T-cell (primary cell): ENCODE data around the gene MAD2L1. TPM values are rescaled to one million over a fixed set of nuclear protein-coding genes. Genes with fewer than 3 reads are reported as not detected.

Experiments used
- ATAC-seq, 4 experiments: fragments of 200-7000 bp in 3 of 4; fragments of 150-1000 bp in 1 of 4; cut with Tn5 transposase; replicated peaks in 1 of 4; 1 replicate in 3 of 4; 2 replicates in 1 of 4; pipeline ENCODE4 v1.10.0; 2021; ENCODE audit warnings: moderate library complexity in 3 of 4, mild to moderate bottlenecking in 2 of 4, moderate number of reproducible peaks in 1 of 4
- CTCF ChIA-PET, 2 donors: fragments of 300-600 bp; sonication (Branson Sonifier 250); formaldehyde crosslinking; loops; one replicate each; lab custom pipeline; 2022; ENCODE audit warnings: antibody characterized with exemption in 2 of 2; lab: Charles Lee
- POLR2A ChIA-PET, 2 donors: fragments of 300-600 bp; sonication (Branson Sonifier 250); formaldehyde crosslinking; loops; one replicate each; lab custom pipeline; 2022; ENCODE audit warnings: antibody characterized with exemption in 2 of 2; lab: Charles Lee
- DNase-seq, 35 experiments: peaks; one replicate each; pipeline versions ENCODE4 v3.0.0 to v3.0.0-alpha.2; 2013 to 2023
- H3K27ac ChIP-seq: one replicate; pipeline ENCODE4 v1.5.1; 2013; ENCODE audit warnings: low read length
- H3K27me3 ChIP-seq, 2 experiments: replicated peaks in 1 of 2; 1 replicate in 1 of 2; 2 replicates in 1 of 2; pipeline versions ENCODE4 v1.6.1 to v1.7.0; 2013; ENCODE audit warnings: low read length in 1 of 2, mixed read lengths in 1 of 2; ENCODE audit not compliant: control insufficient read depth in 2 of 2, insufficient read depth in 2 of 2; ENCODE audit errors: extremely low read depth in 1 of 2
- H3K36me3 ChIP-seq, 2 donors: 1 replicate in 1 of 2; 2 replicates in 1 of 2; pipeline versions ENCODE4 v1.6.1 to v1.7.0; 2013; ENCODE audit warnings: low read length in 1 of 2; ENCODE audit not compliant: control insufficient read depth in 2 of 2, insufficient read depth in 1 of 2; ENCODE audit errors: extremely low read depth in 1 of 2
- H3K4me1 ChIP-seq, 2 experiments: 1 replicate in 1 of 2; 2 replicates in 1 of 2; pipeline versions ENCODE4 v1.6.1 to v1.7.0; 2013; ENCODE audit warnings: low read length in 2 of 2, mixed read lengths in 1 of 2; ENCODE audit not compliant: insufficient read depth in 2 of 2, control insufficient read depth in 1 of 2; ENCODE audit errors: extremely low read depth in 1 of 2
- H3K4me3 ChIP-seq, 2 donors: 1 replicate in 1 of 2; 2 replicates in 1 of 2; pipeline versions ENCODE4 v1.5.1 to v1.7.0; 2013; ENCODE audit warnings: mild to moderate bottlenecking in 2 of 2, low read length in 1 of 2, moderate library complexity in 1 of 2; ENCODE audit not compliant: control insufficient read depth in 1 of 2; ENCODE audit errors: extremely low read depth in 1 of 2
- H3K9me3 ChIP-seq: 2 replicates; pipeline ENCODE4 v1.7.0; 2013
- H3K27ac Mint-ChIP-seq, 2 donors: one replicate each; pipeline ENCODE4 v1.8.0; 2020 to 2021; ENCODE audit warnings: mild to moderate bottlenecking in 2 of 2, mixed read lengths in 2 of 2
- H3K27me3 Mint-ChIP-seq, 2 donors: one replicate each; pipeline ENCODE4 v1.8.0; 2021 to 2022; ENCODE audit warnings: mixed read lengths in 2 of 2
- H3K36me3 Mint-ChIP-seq: one replicate; pipeline ENCODE4 v1.8.0; 2021; ENCODE audit warnings: mixed read lengths
- H3K4me1 Mint-ChIP-seq, 3 donors: one replicate each; pipeline ENCODE4 v1.8.0; 2020 to 2022; ENCODE audit warnings: mixed read lengths in 3 of 3, mild to moderate bottlenecking in 1 of 3
- H3K4me3 Mint-ChIP-seq, 3 donors: one replicate each; pipeline ENCODE4 v1.8.0; 2020 to 2022; ENCODE audit warnings: mild to moderate bottlenecking in 3 of 3, mixed read lengths in 3 of 3, moderate library complexity in 3 of 3
- H3K9me3 Mint-ChIP-seq, 3 donors: one replicate each; pipeline ENCODE4 v1.8.0; 2020 to 2022; ENCODE audit warnings: mixed read lengths in 3 of 3
- WGBS: methylation state at CpG from one replicate; pipeline ENCODE4 v1.1.5; 2013; ENCODE audit warnings: missing lambda C conversion rate; ENCODE audit not compliant: insufficient coverage; 5-methylcytosine and 5-hydroxymethylcytosine counted together
- total RNA-seq, 35 experiments: library from RNA in 6 of 35; stranded (reverse) in 6 of 35; fragments of 120-200 nt in 1 of 35; gene quantifications; one replicate each; pipeline versions ENCODE4 v1.2.1 to v1.2.4 and lab custom pipeline; 2013 to 2026

Gene MAD2L1
- total RNA-seq, 5 donors from 2014 or later (not counting 1 experiment from before 2014, with no cell fraction given), result 5.7 to 10.0 (median 8.2) TPM

GRCh38 chr4:120079839-120080520 is 13.3 kb upstream of the MAD2L1 start:
- H3K4me3 Mint-ChIP-seq, result no peak overlapping the region
- Histone ChIP-seq H3K4me1 (no peaks in the 10 kb centered on the region), H3K4me3 (no peak overlapping the region), H3K27ac (no peak overlapping the region), H3K27me3 (no peaks in the 10 kb centered on the region), H3K36me3 (no peaks in the 10 kb centered on the region), H3K9me3 (no peaks in the 10 kb centered on the region)
- no peak overlapping the region for H3K27ac Mint-ChIP-seq
- H3K4me1 Mint-ChIP-seq, result no peaks in the 10 kb centered on the region
- no peaks in the 10 kb centered on the region for H3K36me3 Mint-ChIP-seq
- no peaks in the 10 kb centered on the region for H3K9me3 Mint-ChIP-seq
- ATAC-seq (no peak), DNase-seq (no peak)
- H3K27me3 Mint-ChIP-seq, result no peaks in the 10 kb centered on the region
- ChIA-PET POLR2A (no interaction called here), CTCF (no interaction called here)
- WGBS, result 83% methylated on average over 1 of the region's 5 CpGs

- no peak for DNase-seq
- Histone ChIP-seq H3K27me3 (no peaks in the 10 kb centered on the region), H3K36me3 (no peaks in the 10 kb centered on the region), H3K27ac (no peak overlapping the region), H3K9me3 (no peaks in the 10 kb centered on the region), H3K4me3 (no peak overlapping the region), H3K4me1 (no peaks in the 10 kb centered on the region)
- ChIA-PET CTCF (interaction anchor here in 1 of 2 donors (0.6 to 1.7 kb wide), 2 partner anchors 29 to 1119 kb away, joined by 3 to 6 read pairs; no protein-coding TSS in a partner anchor), POLR2A (no interaction called here)
- no peak for ATAC-seq
- Mint-ChIP-seq H3K36me3 (no peaks in the 10 kb centered on the region), H3K27ac (no peak overlapping the region), H3K4me3 (no peak overlapping the region), H3K4me1 (no peaks in the 10 kb centered on the region), H3K27me3 (no peaks in the 10 kb centered on the region), H3K9me3 (no peaks in the 10 kb centered on the region)
- no CpG with 5 or more reads among the region's 1 CpG for WGBS
These were observed 11.6 kb upstream of the MAD2L1 start for GRCh38 chr4:120078216-120078615.

- peaks cover 33 to 37% (median 34%) of the 10 kb centered on the region in 3 donors for H3K4me1 Mint-ChIP-seq
- Histone ChIP-seq H3K4me1 (peaks cover 5 to 9% of the 10 kb centered on the region in 2 experiments), H3K36me3 (no peaks in the 10 kb centered on the region), H3K27ac (no peak overlapping the region), H3K9me3 (no peaks in the 10 kb centered on the region), H3K27me3 (no peaks in the 10 kb centered on the region), H3K4me3 (no peak overlapping the region)
- CTCF ChIA-PET, result no interaction called here
- H3K9me3 Mint-ChIP-seq, result no peaks in the 10 kb centered on the region
- WGBS, result 84% methylated on average over 7 of the region's 11 CpGs
- ATAC-seq (no peak), DNase-seq (peak in 29 of 35 experiments; percentile 7 to 84 (median 43))
- H3K27me3 Mint-ChIP-seq, result no peaks in the 10 kb centered on the region
- POLR2A ChIA-PET, result no interaction called here
- no peaks in the 10 kb centered on the region for H3K36me3 Mint-ChIP-seq
- H3K4me3 Mint-ChIP-seq, result no peak overlapping the region
- H3K27ac Mint-ChIP-seq, result no peak overlapping the region
These were observed 4.6 kb upstream of the MAD2L1 start for GRCh38 chr4:120071192-120071795.

- Mint-ChIP-seq H3K27me3 (no peaks in the 10 kb centered on the region), H3K4me3 (no peak overlapping the region), H3K9me3 (no peaks in the 10 kb centered on the region), H3K27ac (no peak overlapping the region), H3K36me3 (no peaks in the 10 kb centered on the region), H3K4me1 (peaks cover 37 to 46% (median 43%) of the 10 kb centered on the region in 3 donors)
- Histone ChIP-seq H3K36me3 (no peaks in the 10 kb centered on the region), H3K4me1 (peaks cover 13% of the 10 kb centered on the region in 2 experiments), H3K27ac (no peak overlapping the region), H3K27me3 (no peaks in the 10 kb centered on the region), H3K4me3 (no peak overlapping the region), H3K9me3 (no peaks in the 10 kb centered on the region)
- ChIA-PET CTCF (interaction anchor here in 1 of 2 donors (1.5 kb wide), 1 partner anchor 1237 kb away, joined by 3 read pairs; no protein-coding TSS in a partner anchor), POLR2A (no interaction called here)
- no CpG with 5 or more reads among the region's 2 CpGs for WGBS
- DNase-seq (no peak), ATAC-seq (no peak)
These were observed 3.5 kb upstream of the MAD2L1 start for GRCh38 chr4:120070196-120070595.

- H3K4me3 ChIP-seq, result peak overlapping the region; percentile 78 to 98
- no peaks in the 10 kb centered on the region for H3K9me3 Mint-ChIP-seq
- H3K27me3 ChIP-seq, result no peaks in the 10 kb centered on the region
- H3K27me3 Mint-ChIP-seq, result no peaks in the 10 kb centered on the region
- ATAC-seq (peak in 3 of 4 experiments; percentile 43 to 50 (median 47)), DNase-seq (peak in 21 of 35 experiments; percentile 43 to 79 (median 56))
- H3K27ac Mint-ChIP-seq, result peak overlapping the region; percentile 98 to 99
- ChIA-PET CTCF (interaction anchor here in 1 of 2 donors (0.7 to 0.9 kb wide), 2 partner anchors 15 to 774 kb away, joined by 3 read pairs; no protein-coding TSS in a partner anchor), POLR2A (interaction anchor here in 1 of 2 donors (0.6 kb wide), 1 partner anchor 1208 kb away, joined by 3 read pairs; no protein-coding TSS in a partner anchor)
- H3K9me3 ChIP-seq, result no peaks in the 10 kb centered on the region
- H3K4me3 Mint-ChIP-seq, result peak overlapping the region; percentile 84 to 99 (median 94)
- H3K4me1 Mint-ChIP-seq, result peaks cover 61 to 77% (median 63%) of the 10 kb centered on the region in 3 donors
- peaks cover 6% of the 10 kb centered on the region for H3K36me3 Mint-ChIP-seq
- H3K4me1 ChIP-seq, result peaks cover 13 to 14% of the 10 kb centered on the region in 2 experiments
- WGBS, result 0% methylated on average over 5 of the region's 15 CpGs
- no peaks in the 10 kb centered on the region for H3K36me3 ChIP-seq
- H3K27ac ChIP-seq, result peak overlapping the region; percentile 97
These were observed 603 bp downstream of the MAD2L1 start for GRCh38 chr4:120065974-120066516.

GRCh38 chr4:120064887-120065286 is 1.8 kb downstream of the MAD2L1 start:
- no peaks in the 10 kb centered on the region for H3K36me3 ChIP-seq
- H3K36me3 Mint-ChIP-seq, result peaks cover 13% of the 10 kb centered on the region
- H3K4me3 ChIP-seq, result no peak overlapping the region
- no peaks in the 10 kb centered on the region for H3K9me3 Mint-ChIP-seq
- H3K4me1 ChIP-seq, result peaks cover 13 to 14% of the 10 kb centered on the region in 2 experiments
- no peaks in the 10 kb centered on the region for H3K9me3 ChIP-seq
- ChIA-PET CTCF (no interaction called here), POLR2A (no interaction called here)
- peak overlapping the region; percentile 52 for H3K27ac ChIP-seq
- H3K4me1 Mint-ChIP-seq, result peaks cover 58 to 74% (median 59%) of the 10 kb centered on the region in 3 donors
- no peak for DNase-seq
- H3K4me3 Mint-ChIP-seq, result peak overlapping the region in 1 of 3 donors; percentile 18
- no CpG with 5 or more reads among the region's 5 CpGs for WGBS
- ATAC-seq, result no peak
- H3K27me3 ChIP-seq, result no peaks in the 10 kb centered on the region
- H3K27ac Mint-ChIP-seq, result peak overlapping the region; percentile 70 to 73
- no peaks in the 10 kb centered on the region for H3K27me3 Mint-ChIP-seq
